ENCODE data around the gene SH3RF3.

The SH3RF3 gene

GRCh38 chr2:109444916-109445315 lies 315.9 kb downstream of the SH3RF3 start:
- DNase-seq (ENCODE audit: low read depth in 1 of 2, low spot score in 1 of 2): no peak

GRCh38 chr2:109446278-109447131 lies 317.5 kb downstream of the SH3RF3 start:
- no peak for DNase-seq (ENCODE audit: low read depth in 1 of 2, low spot score in 1 of 2)

- DNase-seq (ENCODE audit: low read depth in 1 of 2, low spot score in 1 of 2): no peak
Observed at GRCh38 chr2:109447251-109447661, 318.3 kb downstream of the SH3RF3 start.

GRCh38 chr2:109447776-109448175 lies 318.8 kb downstream of the SH3RF3 start:
- DNase-seq (ENCODE audit: low read depth in 1 of 2, low spot score in 1 of 2): no peak

- DNase-seq (ENCODE audit: low read depth in 1 of 2, low spot score in 1 of 2): no peak
Observed at GRCh38 chr2:109448207-109448606, 319.2 kb downstream of the SH3RF3 start.

GRCh38 chr2:109448946-109449788 lies 320.2 kb downstream of the SH3RF3 start:
- no peak for DNase-seq (ENCODE audit: low read depth in 1 of 2, low spot score in 1 of 2)

- no peak for DNase-seq (ENCODE audit: low read depth in 1 of 2, low spot score in 1 of 2)
Observed at GRCh38 chr2:109450574-109451273, 321.7 kb downstream of the SH3RF3 start.

GRCh38 chr2:109451671-109452070 lies 322.7 kb downstream of the SH3RF3 start:
- no peak for DNase-seq (ENCODE audit: low read depth in 1 of 2, low spot score in 1 of 2)

- DNase-seq (ENCODE audit: low read depth in 1 of 2, low spot score in 1 of 2): no peak
Observed at GRCh38 chr2:109452318-109453305, 323.6 kb downstream of the SH3RF3 start.

- no peak for DNase-seq (ENCODE audit: low read depth in 1 of 2, low spot score in 1 of 2)
Observed at GRCh38 chr2:109453371-109453995, 324.5 kb downstream of the SH3RF3 start.

GRCh38 chr2:109454304-109454703 lies 325.3 kb downstream of the SH3RF3 start:
- no peak for DNase-seq (ENCODE audit: low read depth in 1 of 2, low spot score in 1 of 2)

GRCh38 chr2:109454765-109455394 lies 325.9 kb downstream of the SH3RF3 start:
- no peak for DNase-seq (ENCODE audit: low read depth in 1 of 2, low spot score in 1 of 2)

GRCh38 chr2:109455731-109456691 lies 327.0 kb downstream of the SH3RF3 start:
- no peak for DNase-seq (ENCODE audit: low read depth in 1 of 2, low spot score in 1 of 2)

- no peak for DNase-seq (ENCODE audit: low read depth in 1 of 2, low spot score in 1 of 2)
Observed at GRCh38 chr2:109456776-109457175, 327.8 kb downstream of the SH3RF3 start.

GRCh38 chr2:109457366-109457765 lies 328.4 kb downstream of the SH3RF3 start:
- no peak for DNase-seq (ENCODE audit: low read depth in 1 of 2, low spot score in 1 of 2)

- DNase-seq (ENCODE audit: low read depth in 1 of 2, low spot score in 1 of 2): no peak
Observed at GRCh38 chr2:109457794-109458193, 328.8 kb downstream of the SH3RF3 start.

GRCh38 chr2:109458512-109458911 lies 329.5 kb downstream of the SH3RF3 start:
- DNase-seq (ENCODE audit: low read depth in 1 of 2, low spot score in 1 of 2): no peak

GRCh38 chr2:109459485-109459884 lies 330.5 kb downstream of the SH3RF3 start:
- DNase-seq (ENCODE audit: low read depth in 1 of 2, low spot score in 1 of 2): no peak

Measured in activated CD4-positive, alpha-beta T cell treated with anti-CD3 and anti-CD28 coated beads, Interleukin-2, amount 50 U/mL, for 24 hours (primary cell).